ENCODE data around the gene SAPCD1.

- no peak for TF ChIP-seq CTCF (IDR thresholded peaks at IDR 0.05; ENCODE audit: low read depth, low read length, missing input control)
- TF ChIP-seq HNF4A (conservative IDR thresholded peaks at IDR 0.05): no peak
- TF ChIP-seq GABPA (IDR thresholded peaks at IDR 0.05 in 1 of 2, conservative IDR thresholded peaks at IDR 0.05 in 1 of 2): no peak
- no peak for TF ChIP-seq MAX (IDR thresholded peaks at IDR 0.05)
Observed at GRCh38 chr6:31723980-31724691, 38.3 kb upstream of the SAPCD1 start.
